T-helper 2 cell treated with Interferon-gamma antibody and Interleukin-4, amounts not matched to agents 5 μg/mL and 100 μg/mL, for 36 hours (primary cell): ENCODE data around the gene PRAC1.

Experiments
- DNase-seq: peaks from one replicate; pipeline ENCODE4 v3.0.0; 2021; ENCODE audit warnings: low spot score
- H3K27ac Mint-ChIP-seq: one replicate; pipeline ENCODE4 v1.8.0; 2021; ENCODE audit warnings: mild to moderate bottlenecking, mixed read lengths
- H3K27me3 Mint-ChIP-seq: one replicate; pipeline ENCODE4 v1.8.0; 2021; ENCODE audit warnings: low read depth, mixed read lengths
- H3K36me3 Mint-ChIP-seq: one replicate; pipeline ENCODE4 v1.8.0; 2021; ENCODE audit warnings: low read depth, mixed read lengths
- H3K4me1 Mint-ChIP-seq: one replicate; pipeline ENCODE4 v1.8.0; 2021; ENCODE audit warnings: low read depth, mixed read lengths
- H3K4me3 Mint-ChIP-seq: one replicate; pipeline ENCODE4 v1.8.0; 2022; ENCODE audit warnings: mild to moderate bottlenecking, moderate library complexity, mixed read lengths
- H3K9me3 Mint-ChIP-seq: one replicate; pipeline ENCODE4 v1.8.0; 2021; ENCODE audit warnings: mixed read lengths

The PRAC1 gene

DNA sequence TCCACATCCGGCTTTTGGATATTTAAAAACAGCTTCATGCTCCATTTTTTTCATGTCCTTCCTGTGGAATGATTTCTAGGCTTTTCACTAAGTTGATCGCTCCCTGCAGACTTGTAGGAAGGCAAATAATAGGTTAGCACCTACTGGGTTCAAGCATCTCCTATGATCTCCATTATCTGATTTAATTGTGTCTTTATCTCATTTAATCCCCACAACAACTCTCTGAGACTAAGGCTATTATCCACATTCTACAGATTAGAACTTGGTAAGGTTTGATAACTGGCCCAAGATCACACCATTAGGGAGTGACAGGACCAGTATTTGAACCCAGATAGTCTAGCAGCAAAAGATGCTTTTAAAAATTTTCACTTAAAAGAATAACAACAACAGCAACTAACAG is 50.0 kb downstream of the PRAC1 start:
- H3K4me3 Mint-ChIP-seq, result no peak overlapping the region
- peaks cover 6% of the 10 kb centered on the region for H3K4me1 Mint-ChIP-seq
- no peaks in the 10 kb centered on the region for H3K36me3 Mint-ChIP-seq
- peaks cover 47% of the 10 kb centered on the region for H3K27me3 Mint-ChIP-seq
- H3K27ac Mint-ChIP-seq, result no peak overlapping the region
- H3K9me3 Mint-ChIP-seq, result no peaks in the 10 kb centered on the region
- DNase-seq, result no peak
